ENCODE measurements around the gene CMTM4.

- TF ChIP-seq CTCF (IDR thresholded peaks at IDR 0.05): no peak
- TF ChIP-seq EP300 (IDR thresholded peaks at IDR 0.05): no peak
Measured at GRCh38 chr16:66612422-66612821, 84.1 kb downstream of the CMTM4 start.

All from suprapubic skin (tissue), 3 donors.